ENCODE results near the gene SNAP25. TPM values are rescaled to one million over a fixed set of nuclear protein-coding genes. Genes with fewer than 3 reads are reported as not detected.

SNAP25 gene
- 4.6 and 5.6 TPM in 2 replicates for total RNA-seq

GRCh38 chr20:10218536-10219451 is at the start of gene SNAP25:
Gene SNAP25, plus strand, starts transcription at chr20:10218830. Its CDS starts 56,662 bp downstream, at chr20:10275492.

Other genes starting within 250 kb of the SNAP25 start
- gene ANKEF1, start 183.8 kb upstream of the SNAP25 start, total RNA-seq: 2.7 and 3.5 TPM in 2 replicates
- gene MKKS, start 215.4 kb downstream of the SNAP25 start, total RNA-seq: 8.6 and 13.0 TPM in 2 replicates
- gene SLX4IP, start 216.5 kb downstream of the SNAP25 start, total RNA-seq: 2.7 and 3.5 TPM in 2 replicates

Data from smooth muscle cell of the umbilical artery (primary cell).